NOMO-1 treated with dmso at 0.1 percent for 144 hours (cell line): ENCODE results near the gene PPM1B.
"Not testable (repeated sequence)": the region's sequence is repeated elsewhere in the genome, so short reads cannot be mapped to it uniquely, and the experiment has no call there.

Experiments used
- DNase-seq: peaks from one replicate; lab custom pipeline; 2025; ENCODE audit not compliant: unreplicated experiment; lab: John Stamatoyannopoulos, UW

PPM1B gene

DNA sequence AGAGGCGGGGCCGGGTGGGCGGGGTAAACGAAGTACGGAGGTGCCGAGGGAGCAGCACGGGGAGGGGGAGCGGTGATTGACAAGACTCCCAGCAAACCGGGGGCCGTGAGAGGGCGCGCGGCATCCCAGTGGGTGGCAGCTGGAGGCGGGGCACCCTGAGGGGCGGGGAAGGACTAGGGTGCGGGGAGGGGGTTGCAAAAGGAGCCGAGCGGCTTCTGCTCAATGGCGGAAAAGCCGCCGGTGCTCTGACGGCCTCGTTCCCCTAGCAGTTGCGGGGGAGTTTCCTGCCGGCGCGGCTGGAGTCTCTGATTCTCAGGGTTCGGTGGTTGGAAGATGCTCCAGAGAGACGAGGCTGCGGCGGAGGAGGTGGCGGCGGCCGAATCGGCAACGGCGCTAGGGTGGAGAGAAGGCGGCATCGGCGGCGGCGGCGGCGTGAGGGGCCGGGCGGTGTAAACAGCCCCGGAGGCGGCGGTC lies at the start of gene PPM1B:
Gene PPM1B, plus strand, starts transcription at position 195 of the 474 bp plus-strand sequence. CDS start 32,325 bp downstream, outside the sequence.
- DNase-seq = no peak

DNA sequence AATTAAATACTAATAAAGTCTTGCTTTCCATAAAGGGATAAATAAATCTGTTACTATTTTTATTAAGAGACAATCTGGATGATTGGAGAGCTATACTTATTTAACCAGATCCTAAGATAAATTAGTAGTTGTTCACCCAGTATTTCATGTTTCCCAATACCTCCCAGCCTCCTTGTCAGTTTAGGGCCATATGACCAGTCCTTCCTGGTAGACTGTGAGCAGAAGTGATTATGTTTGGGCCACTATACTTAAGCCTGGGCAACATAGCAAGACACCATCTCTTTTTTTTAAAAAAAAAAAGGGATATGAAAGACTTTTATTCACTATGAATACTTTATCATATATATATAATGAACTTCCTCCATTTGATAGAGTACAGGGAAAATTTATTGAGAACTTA lies 48.8 kb upstream of the PPM1B start:
- no peak for DNase-seq

DNA sequence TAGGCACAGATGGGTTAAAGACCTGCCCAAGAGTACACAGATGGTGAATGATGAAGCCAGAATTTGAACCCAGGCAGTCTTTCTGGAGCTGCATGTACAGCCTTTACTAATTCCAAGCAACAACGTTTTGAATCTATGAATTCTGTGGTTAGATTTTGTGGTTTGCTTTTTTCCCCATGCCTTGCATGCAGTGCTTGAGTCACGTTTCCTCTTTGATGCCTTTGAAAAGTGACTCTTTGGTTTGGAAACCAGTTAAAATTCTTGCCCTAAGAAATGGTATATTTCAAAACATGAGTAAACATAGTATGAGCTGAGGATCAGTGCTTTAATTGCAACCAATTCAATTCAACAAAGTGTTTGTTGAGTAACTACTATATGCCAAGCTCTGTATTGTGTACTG lies 48.2 kb upstream of the PPM1B start:
- DNase-seq = peak; percentile 75

DNA sequence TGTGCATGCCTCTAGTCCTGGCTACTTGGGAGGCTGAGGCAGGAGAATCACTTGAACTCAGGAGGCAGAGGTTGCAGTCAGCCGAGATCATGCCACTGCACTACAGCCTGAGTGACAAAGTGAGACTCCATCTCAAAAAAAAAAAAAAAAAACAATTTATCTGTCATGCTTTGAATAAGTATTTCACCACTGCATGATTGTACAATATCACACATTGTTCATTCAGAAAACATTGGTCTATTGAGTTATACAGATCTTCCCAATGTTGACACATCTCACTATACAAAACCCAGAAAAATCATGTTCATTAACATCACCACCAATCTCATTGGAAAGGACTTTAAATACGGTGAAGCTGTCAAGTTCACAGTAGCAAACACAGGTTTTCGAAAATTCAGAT lies 46.8 kb upstream of the PPM1B start:
- DNase-seq = no peak

DNA sequence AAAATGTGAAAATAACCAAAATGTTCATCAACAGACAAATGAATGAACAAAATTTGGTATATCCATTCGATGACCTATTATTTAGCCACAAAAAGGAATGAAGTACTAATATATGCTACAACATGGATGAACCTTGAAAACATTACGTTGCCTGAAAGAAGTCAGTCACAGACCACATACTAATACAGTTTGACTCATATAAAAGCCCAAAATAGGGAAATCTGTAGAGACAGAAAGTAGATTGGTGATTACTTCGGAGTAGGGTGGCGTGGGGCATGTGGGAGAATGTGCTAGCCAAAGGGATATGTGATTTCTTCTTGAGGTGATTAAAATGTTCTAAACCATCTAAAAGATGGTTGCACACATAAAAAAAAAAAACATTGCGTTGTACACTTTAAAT lies 44.2 kb upstream of the PPM1B start:
- DNase-seq = no peak

DNA sequence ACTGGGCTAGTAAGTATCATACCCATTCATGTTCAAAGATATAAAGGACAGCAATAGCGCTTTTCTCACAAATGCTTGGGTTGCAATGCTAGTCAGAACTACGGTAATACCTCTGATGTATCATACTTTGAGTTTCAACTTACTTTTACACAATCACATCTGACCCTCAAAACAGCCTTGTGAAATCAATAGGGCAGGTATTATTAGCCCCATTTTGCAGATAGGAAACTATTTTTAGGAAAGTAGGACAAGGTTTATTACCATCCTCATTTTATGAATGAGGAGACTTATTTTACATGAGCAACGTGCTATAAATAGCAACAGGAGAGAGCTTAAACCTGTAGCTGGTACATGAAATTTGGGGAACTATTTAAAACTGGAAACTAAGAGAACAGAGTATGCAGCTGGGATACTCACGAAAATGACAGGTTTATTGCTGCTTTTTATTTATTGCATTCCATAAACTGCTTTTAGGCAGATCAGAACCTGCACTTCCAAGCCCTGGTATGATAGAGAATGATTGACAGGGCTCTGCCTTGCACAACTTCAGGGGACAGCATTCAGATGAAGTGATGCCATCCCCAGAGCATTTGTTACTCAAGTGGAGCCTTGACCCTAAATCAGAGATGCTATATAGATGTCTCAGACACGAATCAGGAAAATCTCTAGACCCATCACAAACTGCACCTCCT lies 42.4 kb upstream of the PPM1B start:
- DNase-seq = peak; percentile 54

DNA sequence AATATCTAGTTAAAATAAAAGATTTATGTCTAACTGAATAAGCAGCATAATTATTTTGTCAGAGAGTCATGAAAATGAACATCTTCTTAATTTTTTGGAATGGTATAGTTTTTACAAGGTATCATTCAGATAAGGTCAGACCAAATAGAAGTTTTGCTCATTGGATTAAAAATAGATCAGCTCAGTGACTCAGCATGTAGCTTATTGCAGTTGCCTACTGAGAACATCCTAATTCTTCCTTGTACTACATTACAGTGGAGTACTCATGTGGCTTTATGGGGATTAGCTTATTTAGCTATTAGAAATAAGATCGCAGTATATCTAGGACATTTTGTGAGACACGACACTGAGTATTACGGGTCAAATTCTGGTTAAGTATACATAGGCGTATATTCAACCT lies 38.2 kb upstream of the PPM1B start:
- DNase-seq = no peak

DNA sequence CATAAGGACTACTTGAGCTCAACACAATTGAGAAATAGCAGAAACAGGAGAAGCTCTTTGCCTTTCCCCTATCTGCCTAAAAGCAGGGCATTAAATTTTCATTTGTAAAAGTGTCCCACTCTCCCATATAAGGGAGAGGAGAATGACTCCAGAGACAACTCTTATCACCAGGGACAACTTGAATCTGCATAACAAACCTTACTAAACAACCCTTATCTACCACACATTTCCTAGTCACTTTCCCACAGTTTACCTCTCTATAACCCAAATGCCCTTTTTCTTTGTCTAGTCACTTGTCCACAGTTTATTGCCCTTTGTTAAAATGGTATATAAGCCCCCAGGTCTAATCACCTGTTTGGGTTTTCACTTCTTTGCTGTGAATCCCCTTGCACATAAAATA lies 37.5 kb upstream of the PPM1B start:
- no peak for DNase-seq

DNA sequence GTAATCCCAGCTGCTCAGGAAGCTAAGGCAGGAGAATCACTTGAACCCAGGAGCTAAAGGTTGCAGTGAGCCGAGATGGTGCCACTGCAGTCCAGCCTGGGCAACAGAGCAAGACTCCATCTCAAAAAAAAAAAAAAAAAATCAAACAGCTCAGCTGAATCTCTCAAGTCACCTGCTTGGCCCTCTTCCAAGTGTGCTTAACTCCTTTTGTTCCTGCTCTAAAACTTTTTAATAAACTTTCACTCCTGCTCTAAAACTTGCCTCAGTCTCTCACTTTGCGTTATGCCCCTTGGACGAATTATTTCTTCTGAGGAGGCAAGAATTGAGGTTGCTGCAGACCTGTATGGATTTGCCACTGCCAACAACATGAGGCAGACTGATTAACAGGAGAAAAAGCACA lies 35.1 kb upstream of the PPM1B start:
- not testable (repeated sequence) for DNase-seq

DNA sequence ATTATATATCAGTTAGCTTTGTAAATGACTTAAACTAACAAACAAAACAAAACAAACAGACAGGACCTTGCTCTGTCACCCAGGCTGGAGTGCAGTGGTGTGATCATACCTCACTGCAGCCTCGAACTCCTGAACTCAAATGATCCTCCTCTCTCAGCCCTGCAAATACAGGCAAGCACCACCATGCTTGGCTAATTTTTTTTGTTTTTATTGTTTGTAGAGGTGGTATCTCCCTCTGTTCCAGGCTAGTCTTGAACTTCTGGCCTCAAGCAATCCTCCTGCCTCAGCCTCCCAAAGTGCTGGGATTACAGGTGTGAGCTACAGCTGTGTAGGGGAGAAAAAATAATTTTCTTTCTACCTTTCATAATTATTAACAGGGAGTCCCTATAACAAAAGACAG lies 33.8 kb upstream of the PPM1B start:
- DNase-seq = no peak

DNA sequence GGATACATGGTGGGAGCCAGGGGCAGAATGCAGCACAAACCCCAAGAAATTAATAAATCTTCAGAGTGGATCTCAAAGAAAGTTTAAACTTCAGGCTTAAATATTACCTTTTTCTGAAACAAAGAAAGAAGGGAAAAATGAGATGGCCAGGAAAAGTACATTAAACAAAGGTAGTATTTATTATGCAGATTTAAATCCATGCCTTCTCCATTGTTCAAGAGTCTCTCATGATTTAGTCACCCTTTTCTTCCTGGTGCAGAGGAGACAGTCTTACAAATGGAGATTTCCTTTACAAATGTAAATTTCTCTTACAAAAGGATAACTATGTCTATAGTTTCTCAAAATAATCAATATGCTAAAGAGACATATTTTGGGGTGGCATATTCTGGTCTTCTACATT lies 33.4 kb upstream of the PPM1B start:
- no peak for DNase-seq

DNA sequence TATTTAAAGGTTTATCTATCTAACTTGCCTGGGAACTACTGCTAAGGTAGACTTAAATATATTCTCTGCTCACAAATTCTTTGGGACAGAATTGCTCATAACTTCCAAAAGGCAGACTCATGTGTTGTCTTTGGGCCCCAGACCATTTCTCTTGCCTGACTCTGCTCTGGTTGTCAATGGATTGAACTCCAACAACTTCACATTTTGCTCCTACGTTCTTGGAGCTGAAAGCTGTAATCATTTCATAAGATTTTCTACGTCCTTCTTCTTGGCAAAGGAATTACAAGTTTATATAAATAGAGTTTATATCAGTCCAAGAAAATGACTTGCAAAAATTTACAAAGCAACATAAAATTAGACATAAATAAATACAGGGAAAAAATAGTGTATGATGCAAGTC lies 32.9 kb upstream of the PPM1B start:
- DNase-seq = no peak

DNA sequence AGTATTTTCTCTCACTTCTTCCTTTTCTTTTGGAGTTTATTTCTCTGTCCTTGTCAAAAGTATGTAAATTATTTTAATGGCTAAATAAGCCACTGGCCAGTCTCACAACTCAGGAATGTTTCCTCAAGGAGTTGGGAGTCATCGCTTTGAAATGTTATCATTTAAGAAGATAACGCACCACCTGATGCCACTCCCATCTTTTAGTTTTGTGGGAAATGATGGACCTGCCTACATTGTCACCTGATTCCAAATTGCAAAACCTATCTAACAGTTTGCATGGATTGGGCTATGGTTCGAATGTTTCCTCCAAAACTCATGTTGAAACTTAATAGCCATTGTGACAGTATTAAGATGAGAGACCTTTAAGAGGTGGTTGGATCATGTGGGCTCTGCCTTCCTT lies 32.4 kb upstream of the PPM1B start:
- no peak for DNase-seq

DNA sequence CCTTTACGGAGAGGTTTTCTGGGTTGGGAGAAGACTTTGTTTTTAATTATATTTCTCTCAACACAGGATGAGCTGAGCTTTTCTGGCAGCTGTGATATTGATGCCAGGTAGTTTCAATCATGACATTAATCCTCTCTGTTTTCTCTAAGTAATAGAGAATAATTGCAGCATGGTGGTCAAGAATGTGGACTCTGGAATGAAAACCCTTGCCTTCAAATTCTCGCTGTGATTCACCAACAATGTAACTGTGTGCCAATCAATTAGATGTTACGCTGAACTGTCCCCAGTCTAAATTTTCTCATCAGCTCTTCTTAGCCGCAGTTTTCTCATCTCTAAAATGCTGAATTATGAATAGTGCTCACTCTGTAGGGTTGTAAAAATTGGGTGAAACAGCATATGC lies 31.6 kb upstream of the PPM1B start:
- DNase-seq = no peak

DNA sequence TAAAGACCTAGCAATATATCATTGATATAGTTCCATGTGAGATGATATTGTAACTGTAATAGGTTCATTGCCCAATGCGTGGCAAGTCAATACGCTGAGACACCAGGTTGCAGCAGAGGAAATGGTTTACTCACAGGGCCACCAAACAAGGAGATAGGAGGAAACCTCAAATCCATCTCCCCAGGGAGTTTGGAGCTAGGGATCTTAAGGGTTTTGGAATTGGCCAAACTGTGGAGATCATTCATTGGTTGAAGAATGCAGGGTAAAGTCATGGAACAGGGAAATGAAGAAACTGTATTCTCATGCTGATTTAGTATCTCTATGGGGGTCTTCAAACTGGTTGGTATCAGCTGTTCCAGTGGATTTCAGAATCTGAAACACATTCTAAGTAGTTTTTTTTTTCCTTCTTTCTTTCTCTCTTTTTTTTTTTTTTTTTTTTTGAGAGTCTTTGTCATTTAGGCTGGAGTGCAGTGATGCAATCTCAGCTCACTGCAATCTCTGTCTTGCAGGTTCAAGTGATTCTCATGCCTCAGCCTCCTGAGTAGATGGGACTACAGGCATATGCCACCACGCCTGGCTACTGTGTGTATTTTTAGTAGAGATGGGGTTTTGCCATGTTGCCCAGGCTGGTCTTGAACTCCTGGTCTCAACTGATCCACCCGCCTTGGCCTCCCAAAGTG lies 30.7 kb upstream of the PPM1B start:
- DNase-seq = no peak

DNA sequence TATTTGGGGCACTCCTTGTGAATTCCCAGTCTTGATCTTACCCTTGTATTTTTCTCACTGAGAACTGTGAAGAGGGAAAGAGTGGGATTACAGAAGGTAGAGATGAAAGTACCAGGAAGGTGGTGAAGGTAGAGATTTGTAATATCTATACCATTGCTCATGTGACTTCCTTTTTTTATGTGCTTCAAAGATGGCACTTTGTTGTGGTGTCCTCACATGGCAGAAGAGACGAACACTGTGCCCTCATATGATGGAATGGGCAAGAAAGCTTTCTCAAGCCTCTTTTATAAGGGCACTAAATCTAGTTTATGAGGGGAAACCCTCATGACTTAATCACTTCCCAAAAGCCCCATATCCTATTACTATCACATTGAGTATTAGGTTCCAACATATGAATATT lies 28.9 kb upstream of the PPM1B start:
- no peak for DNase-seq

DNA sequence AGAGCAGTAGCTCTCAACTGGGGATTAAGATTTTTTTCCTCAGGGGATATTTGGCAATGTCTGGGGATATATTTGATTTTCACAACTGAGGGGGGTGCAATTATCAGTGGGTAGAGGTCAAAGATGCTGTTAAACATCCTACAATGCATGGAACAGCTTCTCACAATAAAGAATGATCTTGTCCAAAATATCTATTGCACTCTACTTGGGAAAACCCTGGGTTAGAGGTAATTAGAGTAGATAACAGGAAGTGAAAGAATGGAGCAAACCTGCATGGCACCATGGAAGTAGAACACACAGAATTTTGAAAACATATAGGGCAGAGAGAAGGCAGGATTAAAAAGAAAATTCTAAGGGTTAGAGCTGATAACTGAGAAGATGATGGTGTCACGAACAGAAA lies 26.4 kb upstream of the PPM1B start:
- no peak for DNase-seq

DNA sequence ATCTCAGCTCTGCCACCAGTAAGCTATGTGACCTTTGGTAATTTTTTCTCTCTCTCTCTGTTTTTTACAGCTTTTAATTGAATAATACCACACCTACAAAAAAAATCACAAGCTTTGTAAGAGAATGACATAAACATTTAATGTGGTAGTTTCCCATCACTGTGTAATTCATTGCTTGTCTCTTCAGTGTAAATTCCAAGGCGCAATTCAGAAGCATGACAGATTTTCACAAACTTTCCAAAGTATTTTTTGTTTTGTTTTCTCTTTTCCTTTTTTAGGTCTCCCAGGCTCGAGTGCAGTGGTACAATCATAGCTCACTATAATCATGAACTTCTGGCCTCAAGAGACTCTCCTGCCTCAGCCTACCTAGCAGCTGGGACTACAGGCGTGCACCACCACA lies 25.0 kb upstream of the PPM1B start:
- DNase-seq = no peak

DNA sequence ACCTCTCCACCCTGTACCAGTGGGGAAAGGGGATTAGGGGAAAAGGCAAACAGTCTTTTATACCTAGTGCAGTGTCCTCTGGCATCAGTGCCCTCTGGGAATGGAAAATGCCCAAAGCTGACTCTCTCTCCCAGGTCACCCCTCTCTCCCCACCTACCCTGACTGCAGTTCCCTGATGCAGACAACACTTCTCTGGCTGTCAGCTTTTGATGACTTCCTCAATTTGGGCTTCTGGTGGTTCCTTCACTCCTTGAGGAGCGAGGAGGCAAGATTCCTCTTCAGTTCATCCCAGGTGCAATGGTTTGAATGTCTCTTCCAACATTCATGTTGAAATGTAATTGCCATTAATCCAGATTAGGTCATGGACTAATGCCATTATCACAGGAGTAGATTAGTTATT lies 19.7 kb upstream of the PPM1B start:
- DNase-seq = no peak

DNA sequence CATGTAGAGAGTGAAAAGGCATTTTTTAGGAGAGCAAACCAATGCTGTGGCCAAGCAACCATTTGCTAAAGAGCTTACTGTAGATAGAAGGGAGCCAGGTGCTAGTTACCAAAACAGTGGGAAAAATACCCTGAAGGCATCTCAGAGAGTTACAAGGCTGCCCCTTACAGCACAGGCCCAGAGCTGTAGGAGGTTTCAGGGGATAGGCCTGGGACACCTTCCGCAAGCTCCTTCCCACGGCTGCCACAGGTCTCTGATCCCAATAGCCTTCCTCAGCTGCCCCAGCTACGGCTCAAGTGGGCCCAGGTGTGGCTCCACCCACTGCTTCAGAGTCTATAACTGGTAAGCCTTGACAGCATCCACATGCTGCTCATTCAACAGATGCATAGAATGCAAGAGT lies 18.2 kb upstream of the PPM1B start:
- DNase-seq = no peak

DNA sequence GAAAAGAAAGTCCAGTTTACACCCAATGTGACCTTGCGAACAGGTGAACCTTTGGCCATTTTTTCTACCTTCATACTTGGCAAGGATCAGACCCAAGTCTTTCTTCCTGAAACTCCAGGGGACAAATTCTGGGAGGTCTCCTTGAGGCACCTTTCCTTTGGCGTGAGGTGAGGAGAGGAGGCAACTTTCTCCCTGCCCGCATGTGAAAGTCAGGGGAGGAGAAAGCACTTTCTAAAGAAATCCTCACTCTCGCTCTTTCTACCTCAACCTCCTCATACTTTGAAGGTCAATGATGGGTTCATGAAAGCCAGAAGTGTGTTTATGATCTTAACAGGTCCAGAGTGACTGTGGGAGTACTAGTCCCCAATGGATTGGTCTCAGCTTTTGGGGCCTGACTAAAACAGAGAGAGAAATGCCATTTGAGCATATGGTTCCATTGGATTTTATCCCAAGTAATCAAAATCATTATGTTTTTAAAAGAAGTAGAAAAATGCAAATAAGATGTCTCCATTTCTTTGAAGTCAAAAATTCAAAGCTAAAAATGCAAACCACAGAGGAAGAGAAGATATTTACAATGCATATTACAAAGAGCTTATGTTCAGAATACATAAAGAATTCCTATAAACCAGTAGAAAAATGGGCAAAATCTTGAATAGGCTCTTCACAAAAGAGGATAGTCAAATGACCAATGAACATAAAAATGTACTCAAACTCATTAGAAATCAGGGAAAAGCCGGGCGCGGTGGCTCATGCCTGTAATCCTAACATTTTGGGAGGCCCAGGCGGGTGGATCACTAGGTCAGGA lies 15.6 kb upstream of the PPM1B start:
- no peak for DNase-seq
